Stimulated activated CD4-positive, alpha-beta T cell treated with anti-CD3 and anti-CD28 coated beads, Interleukin-2, amount 100 ng/mL, for 24 hours (primary cell): Measurements from ENCODE around the gene RAB4B.
"Not testable (repeated sequence)": the region's sequence is repeated elsewhere in the genome, so short reads cannot be mapped to it uniquely, and the experiment has no call there.

Experiments used
- DNase-seq, 2 donors: peaks; one replicate each; pipeline ENCODE4 v3.0.0-alpha.2; 2020

The RAB4B gene

DNA sequence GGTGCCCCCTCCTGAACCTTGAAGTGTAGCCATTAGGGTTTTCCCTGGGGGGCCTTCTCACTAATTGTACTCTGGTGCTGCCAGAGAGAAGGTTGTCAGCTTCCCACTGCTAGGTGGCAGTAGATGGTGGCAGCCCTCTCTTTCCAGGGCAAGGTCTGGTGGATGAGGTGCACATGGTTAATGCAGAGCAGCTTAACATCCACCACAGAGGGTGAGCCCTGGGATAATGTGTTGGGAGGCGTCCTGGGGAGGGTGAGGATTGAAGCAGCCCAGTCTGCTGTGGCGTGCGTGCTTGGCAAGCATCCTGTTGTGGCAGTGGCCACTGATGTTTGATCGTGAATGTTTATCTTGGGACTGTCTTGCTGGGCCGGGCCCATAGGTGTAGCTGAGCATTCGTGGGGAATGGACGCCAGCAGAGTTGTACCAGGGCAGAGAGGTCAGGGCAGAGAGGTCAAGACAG lies 26.8 kb downstream of the RAB4B start:
- DNase-seq = no peak

DNA sequence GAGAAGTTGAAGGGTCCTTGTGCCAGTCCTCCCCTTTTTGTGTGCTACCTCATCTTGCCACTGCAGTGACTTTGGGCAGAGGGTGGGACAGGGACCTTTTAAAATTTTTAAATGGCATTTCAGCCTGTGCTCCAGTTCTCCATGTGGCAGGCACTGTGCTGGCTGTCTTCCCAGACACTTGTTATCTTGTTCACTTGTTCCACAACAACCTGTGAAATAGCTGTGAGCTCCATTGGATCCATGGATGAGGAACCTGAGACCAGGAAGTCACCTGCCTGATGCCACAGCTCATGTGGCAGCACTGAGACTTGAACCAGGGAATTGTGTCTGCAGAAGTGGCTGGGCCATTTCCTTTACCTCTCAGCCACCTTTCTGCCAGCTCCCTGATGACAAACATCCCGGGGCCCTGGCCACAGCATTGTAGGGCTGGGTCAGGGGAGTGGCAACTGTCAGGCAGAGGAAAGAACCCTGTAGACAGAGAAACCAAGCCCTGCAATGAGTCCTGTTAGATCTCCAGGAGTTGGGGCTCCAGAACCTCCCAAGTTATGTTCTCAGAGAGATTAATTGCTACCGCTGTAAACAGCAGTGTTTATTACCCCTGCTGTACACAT lies 27.3 kb downstream of the RAB4B start:
- DNase-seq = no peak

DNA sequence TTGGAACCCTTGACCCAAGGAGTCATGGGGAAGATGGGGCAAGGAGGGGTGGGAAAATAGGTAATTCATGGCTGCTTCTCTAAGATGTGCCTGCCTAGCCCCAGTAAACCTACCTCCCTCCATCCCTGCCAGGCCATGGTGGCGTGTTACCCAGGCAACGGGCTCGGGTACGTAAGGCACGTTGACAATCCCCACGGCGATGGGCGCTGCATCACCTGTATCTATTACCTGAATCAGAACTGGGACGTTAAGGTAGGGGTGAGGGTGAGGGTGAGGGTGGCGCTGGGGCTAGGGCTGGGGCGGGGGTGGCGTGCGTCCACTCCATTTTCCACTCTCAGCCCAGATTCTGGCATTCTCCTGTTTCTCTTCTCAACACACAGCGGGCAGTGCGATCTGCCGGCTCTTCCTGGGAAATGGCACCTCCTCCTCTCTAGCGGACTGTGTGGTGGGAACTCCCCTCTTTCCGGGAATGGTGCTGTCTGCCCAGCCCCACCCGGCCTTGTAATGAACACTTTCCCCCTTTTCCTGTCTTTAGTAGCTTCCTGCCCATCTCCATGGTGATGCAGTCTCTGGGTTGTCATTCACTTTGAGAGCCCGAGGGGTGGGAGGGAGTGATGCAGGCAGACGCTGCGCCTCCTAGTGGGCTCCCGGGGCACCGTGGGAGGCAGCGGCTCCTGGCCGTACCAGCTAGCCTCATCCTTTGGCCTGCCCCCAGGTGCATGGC lies 28.5 kb downstream of the RAB4B start:
- peak; percentile 85 to 86 for DNase-seq

DNA sequence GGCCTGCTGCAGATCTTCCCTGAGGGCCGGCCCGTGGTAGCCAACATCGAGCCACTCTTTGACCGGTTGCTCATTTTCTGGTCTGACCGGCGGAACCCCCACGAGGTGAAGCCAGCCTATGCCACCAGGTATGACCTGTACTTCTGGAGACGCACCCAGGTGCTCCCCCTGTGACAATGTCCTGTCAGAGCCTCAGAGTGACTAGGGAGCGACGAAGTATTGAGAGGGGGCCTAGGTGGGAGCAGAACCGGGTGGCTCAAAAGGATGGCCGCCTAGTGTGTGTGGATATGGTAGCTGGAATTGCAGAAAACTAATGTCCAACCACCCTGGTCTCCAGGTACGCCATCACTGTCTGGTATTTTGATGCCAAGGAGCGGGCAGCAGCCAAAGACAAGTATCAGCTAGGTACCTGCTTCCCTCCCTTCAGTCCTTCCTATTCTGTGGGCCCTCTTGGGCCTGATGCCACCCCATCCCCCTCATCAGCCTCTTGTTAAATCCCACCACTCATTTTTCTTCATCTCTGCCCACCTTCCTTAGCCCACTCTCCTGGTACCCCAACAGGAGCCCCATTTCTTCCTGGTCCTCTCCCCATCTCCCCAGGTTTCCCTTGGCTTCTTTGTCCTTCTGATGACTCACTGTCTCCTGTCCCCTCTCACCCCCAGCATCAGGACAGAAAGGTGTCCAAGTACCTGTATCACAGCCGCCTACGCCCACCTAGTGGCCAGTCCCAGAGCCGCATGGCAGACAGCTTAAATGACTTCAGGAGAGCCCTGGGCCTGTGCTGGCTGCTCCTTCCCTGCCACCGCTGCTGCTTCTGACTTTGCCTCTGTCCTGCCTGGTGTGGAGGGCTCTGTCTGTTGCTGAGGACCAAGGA lies 29.3 kb downstream of the RAB4B start:
- no peak for DNase-seq

DNA sequence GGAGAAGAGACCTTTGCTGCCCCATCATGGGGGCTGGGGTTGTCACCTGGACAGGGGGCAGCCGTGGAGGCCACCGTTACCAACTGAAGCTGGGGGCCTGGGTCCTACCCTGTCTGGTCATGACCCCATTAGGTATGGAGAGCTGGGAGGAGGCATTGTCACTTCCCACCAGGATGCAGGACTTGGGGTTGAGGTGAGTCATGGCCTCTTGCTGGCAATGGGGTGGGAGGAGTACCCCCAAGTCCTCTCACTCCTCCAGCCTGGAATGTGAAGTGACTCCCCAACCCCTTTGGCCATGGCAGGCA lies 29.9 kb downstream of the RAB4B start:
- no peak for DNase-seq

DNA sequence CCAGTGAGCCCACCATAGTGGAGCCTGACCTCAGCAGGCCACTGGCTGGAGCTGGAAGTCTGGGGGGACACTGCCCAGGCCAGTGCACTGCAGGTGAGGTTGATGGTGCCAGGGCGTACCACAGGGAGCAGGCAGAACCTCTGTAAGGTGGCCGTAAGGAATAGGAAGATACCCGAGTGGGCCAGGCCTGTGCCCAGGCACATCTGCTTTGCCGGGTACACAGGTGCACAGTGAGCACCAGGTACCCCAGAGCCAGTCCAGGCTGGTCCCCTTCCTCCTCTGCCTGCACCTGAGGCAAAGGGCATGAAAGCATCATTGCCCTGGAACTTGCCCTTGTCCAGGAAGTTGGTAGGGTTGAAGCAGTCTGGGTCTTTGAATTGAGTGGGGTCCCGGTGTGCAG lies 30.4 kb downstream of the RAB4B start:
- no peak for DNase-seq

DNA sequence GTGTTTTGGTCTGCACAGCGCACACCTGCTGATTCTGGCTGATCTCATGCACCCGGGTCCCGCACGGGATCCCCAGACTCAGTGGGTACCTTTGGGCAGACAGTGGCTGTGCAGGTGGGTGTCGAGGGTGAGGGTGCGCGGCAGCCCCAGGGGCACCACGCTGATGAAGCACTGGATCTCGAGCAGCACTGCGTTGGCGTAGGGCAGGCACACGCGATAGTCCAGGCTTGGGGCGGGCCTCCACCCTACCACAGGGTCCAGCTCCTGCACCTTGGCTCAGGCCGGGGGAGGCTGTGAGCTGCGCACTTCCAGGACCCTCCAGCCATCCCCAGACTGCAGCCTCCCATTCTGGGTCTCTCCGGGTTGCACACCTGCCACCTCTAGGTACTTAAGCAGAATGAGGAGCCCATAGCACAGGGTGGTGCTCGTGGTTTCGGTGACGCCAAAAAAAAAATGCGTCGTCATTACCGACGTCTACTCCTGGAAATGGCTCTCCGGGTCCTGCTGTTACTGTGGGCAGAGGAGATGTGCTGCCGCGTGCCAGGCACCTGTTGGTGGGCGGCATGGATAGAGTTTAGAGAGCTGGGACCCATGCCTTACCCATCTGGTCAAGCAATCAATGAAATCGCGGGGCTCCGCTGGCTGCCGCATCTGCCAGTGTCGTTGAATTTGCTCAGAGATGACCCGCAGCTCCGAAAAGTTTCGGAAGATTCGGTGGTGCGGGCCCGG lies 31.5 kb downstream of the RAB4B start:
- DNase-seq = no peak

DNA sequence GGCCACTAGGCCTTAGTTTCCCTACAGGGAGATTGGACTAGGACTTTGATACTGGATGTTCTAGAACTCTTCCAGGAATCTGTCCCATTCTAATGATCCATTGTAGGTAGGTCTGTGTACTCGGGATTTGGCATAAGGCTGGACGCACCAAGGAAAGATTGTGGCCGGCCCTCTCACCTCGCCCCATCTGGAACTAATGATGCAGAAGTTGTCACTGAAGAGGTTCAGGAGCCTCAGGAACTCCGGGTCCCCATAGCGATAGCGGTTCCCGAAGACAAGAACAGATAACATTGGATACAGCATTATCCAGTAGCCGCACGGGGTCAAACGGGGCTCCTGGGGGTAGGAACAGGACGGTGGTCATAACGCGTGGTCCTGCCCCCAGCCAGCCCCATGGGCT lies 32.1 kb downstream of the RAB4B start:
- no peak for DNase-seq

DNA sequence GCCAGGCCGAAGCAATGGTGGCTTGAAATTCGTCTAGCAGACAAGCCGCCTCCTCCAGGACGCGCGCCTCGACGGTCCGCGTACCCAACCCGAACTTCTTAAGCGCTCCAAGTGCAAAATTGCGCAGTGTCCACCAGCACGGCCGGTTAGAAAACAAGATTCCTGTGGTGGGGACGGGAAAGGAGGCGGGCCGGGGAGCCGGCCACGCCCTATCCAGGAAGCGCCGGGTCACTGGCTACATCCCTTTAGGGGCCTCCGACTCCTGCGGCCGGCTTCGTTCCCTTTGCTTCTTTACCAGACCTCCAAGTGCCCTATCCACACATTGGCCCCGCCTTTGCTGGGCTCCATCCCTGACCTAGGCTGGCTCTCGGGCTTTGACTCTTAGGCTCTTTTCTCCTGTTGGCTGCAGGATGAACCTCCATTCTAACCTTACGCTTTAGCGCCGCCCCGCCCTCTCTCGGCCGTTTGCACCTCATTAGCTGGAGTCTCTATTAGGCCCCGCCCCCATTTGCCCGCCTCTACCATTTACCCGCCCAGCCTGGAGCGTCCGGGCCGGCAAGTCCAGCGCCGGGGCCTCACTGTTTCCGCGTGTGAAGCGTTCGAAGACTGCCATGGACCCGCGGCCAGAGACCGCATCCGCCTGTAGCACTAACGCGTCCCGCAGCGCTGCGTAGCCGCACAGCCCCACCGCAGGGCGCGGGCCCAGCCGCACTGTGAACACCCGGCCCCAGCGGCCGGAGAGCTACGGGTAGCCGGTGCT lies 32.8 kb downstream of the RAB4B start:
- peak; percentile 56 to 58 for DNase-seq

DNA sequence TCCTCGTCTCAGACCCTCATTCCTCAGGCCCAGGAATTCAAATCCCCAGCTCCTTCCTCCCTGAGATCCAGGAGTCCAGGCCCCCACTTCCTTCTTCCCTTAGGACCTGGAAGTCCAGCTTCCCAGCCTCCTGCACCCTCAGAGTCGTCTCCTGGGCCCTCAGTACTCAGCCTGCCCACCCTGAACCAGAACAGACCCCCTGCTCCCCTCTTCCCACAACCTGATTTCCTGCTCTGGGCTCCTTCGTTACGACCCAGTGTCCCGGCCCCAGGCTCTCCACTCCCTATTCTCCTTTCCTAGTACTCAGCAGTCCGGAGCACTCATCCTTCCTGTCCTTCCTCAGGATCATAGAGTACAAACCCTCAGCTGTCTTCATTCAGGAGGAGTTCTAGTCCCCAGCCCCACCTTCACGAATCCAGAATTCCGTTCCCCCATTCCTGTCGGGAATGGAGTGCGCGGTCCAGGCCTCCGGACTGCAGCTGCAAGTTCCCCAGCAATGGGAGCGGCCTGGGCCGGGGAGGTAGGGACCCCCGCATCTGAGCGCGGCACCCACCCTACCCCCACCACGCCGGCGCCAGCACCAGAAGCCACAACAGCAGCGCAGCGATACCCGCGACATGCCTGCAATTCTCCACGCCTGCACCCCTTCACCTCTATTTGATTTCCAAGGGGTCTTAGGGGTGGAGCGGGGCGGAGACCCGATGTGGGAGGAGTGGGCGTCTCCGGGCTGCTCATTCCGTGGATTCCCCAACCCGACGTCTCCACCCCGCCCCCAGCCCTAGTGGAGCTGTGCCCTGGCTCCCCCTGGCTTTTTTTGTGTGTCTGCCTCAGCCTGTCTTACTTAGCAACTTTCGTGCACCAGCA lies 33.7 kb downstream of the RAB4B start:
- DNase-seq = no peak

DNA sequence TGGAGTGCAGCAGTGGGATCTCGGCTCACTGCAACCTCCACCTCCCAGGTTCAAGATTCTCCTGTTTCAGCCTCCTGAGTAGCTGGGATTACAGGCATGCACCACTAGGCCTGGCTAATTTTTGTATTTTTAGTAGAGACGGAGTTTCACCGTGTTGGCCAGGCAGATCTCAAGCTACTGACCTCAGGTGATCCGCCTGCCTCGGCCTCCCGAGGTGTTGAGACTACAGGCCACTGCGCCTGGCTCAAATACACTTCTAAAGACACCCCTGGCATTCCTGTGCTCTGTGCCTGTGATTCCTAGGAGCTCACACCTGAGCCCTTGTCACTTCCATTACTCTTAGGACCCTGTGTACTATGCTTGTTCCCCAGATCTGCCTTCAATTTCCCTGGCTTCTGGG lies 34.5 kb downstream of the RAB4B start:
- DNase-seq = not testable (repeated sequence)

DNA sequence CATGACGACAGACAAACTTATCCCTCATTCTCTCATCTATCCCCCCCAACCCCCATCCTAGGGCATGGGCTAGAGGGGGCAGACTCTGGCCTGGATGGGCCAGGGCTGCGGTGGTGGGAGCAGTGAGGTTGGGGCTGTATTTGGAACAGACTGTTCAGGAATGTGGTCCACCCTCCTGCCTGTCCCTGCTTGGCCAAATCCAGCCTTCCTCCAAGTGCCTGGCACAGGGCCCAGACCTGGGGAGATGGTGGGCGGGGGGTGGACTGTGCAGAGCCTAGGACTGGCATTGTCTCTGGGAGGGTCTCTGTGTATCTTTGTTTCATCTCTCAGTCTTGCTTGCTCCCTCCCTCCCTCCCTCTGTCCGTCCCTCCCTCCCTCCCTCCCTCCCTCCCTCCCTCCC lies 35.1 kb downstream of the RAB4B start:
- no peak for DNase-seq

DNA sequence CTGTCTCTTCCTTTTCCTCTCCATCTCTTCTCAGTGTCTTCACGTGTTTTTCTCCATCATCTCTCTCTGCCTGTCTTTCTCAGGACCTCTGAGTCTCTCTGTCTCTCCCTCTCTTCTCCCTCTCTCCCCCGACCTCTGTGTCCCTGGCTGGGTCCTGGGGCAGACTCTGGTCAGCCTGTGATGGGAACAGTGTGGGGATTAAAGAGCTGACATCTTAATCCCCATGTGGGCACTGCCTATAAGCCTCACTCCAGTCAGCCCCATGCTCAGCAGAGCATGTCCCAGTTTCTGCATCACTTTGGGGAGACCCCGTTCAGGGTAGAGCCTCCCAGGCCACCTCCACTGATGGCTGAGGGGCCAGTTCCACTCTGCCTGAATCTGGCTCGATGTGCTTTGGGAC lies 37.2 kb downstream of the RAB4B start:
- DNase-seq = no peak

DNA sequence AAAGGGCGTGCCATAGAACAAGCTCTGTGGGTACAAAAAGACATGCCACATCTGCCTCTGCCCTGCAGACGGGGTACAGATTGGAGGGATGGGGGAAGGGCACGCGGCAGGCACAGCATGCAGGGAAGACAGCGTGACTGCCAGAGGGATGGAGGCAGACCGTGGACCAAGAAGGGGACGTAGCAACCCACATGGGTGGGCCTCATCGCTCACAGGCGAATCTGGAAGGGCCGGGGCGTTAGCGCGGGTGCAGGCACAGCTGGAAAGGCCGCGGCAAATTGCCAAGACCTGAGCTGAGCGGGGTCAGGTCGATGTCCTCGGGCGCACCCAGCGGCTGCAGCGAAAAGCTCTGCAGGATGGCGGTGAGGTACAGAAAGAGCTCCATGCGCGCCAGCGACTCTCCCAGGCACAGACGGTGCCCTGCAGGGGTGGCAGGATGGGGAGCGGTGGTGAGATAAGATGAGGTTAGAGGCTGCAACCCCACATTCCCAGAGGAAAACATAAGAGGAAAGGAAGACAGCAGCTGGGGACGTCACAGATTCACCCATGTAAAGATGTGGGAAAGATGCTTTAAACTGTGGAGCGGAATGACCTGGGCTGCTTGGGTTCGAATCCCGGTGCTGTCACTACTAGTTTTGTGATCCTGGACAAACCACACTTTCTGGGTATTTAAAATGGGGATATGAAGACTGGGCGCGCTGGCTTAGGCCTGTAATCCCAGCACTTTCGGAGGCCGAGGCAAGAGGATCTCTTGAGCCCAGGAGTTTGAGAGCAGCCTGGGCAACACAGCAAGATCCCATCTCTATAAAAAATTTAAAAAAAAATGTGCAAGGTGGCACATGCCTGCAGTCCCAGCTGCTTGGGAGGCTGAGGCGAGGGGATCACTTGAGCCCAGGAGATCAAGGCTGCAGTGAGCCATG lies 40.7 kb downstream of the RAB4B start:
- peak; percentile 81 to 83 for DNase-seq

DNA sequence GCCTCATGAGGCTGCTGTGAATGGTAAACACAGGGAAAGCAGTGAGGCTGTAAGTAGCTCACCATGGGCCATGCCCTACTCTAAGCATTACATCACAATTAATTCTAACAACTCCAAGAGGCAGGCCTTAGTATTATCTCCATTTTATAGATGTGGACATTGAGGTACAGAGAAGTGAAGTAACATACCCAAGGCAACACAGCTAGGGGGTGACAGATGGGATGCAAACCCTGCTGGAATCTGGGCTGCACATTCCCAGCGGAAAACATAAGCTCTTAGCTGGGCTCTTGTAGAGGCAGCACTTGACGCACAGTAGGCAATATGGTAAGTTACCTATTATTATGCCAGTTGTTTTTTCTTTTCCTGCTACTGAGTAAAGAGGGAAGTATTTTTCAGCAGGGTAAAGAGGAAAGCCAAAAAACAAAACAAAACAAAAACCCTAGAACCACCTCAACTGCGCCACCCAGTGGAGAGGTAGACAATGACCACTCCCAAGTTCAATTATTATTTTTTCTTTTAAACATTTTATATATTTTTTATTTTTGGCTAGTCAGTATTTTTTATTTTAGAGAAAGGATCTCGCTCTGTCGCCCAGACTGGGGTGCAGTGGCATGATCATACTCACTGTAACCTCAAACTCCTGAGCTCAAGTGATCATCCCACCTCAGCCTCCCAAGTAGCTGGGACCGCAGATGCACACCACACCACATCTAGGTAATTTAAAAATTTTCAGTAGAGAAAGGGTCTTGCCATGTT lies 41.6 kb downstream of the RAB4B start:
- peak; percentile 74 to 78 for DNase-seq

DNA sequence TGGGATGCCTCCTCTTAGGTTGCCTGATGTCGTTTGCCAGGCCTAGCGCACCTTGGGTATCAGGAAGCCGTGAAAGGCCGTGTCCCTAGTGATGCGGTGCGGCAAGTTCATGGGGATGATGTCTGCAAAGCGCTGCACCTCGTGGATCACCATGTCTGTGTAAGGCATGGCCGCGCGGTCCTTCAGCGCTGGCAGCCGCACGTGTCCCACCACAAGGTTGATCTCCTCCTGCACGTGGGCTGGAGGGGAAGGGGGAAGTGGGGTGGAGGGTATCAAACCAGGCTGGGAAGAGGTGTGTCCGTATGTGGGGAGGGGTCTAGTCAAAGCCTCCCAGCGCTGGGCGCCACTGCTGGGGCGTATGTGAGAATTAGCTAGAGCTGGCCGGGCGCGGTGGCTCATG lies 44.1 kb downstream of the RAB4B start:
- DNase-seq = no peak

DNA sequence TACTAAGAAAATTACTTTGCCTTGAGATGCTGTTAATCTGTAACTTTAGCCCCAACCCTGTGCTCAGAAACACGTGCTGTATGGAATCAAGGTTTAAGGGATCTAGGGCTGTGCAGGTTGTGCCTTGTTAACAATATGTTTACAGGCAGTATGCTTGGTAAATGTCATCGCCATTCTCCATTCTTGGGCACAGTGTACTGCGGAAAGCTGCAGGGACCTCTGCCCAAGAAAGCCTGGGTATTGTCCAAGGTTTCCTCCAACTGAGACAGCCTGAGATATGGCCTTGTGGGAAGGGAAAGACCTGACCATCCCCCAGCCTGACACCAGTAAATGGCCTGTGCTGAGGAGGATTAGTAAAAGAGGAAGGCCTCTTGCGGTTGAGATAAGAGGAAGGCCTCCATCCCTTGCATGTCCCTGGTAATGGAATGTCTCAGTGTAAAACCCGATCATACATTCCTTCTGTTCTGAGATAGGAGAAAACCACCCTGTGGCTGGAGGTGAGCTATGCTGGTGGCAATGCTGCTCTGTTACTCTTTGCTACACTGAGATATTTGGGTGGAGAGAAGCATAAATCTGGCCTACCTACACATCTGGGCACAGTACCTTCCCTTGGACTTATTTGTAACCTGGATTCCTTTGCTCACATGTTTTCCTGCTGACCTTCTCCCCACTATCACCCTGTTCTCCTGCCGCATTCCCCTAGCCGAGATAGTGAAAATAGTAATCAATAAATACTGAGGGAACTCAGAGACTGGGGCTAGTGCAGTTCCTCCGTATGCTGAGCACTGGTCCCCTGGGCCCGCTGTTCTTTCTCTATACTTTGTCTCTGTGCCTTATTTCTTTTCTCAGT lies 44.9 kb downstream of the RAB4B start:
- DNase-seq = not testable (repeated sequence)

DNA sequence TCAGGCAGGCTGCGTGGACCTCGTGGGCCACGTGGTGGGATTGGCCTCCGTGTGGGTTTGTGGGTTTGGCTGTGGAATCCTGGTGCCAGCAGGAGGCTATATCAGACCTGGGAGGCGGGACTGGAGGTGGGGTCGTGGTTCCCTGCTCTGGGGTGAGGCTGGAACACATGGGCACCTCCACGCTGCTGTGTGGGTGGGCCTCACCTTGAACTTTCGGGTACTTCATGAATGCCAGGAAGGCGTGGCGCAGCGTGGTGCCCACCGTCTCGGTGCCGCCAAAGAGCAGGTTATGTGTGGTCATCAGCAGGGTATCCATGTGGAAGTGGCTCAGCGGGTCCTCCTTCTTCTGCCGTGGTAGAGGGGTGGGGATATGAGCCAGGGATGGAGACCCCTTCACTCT lies 46.9 kb downstream of the RAB4B start:
- not testable (repeated sequence) for DNase-seq
